Effector memory CD4-positive, alpha-beta T cell (primary cell): ENCODE measurements around the gene ATRIP.

Experiments used
- DNase-seq, 3 donors: peaks; one replicate each; pipeline ENCODE4 v3.0.0-alpha.2; 2020
- H3K27ac ChIP-seq: 2 replicates; pipeline ENCODE4 v1.7.0; 2013; ENCODE audit warnings: mild to moderate bottlenecking, low read length, moderate library complexity; ENCODE audit not compliant: insufficient read depth, poor library complexity, severe bottlenecking
- H3K27me3 ChIP-seq: replicated peaks from 2 replicates; pipeline ENCODE4 v1.7.0; 2013; ENCODE audit warnings: mild to moderate bottlenecking, low read length; ENCODE audit not compliant: insufficient read depth, control insufficient read depth, poor library complexity, severe bottlenecking
- H3K36me3 ChIP-seq: 2 replicates; pipeline ENCODE4 v1.7.0; 2013; ENCODE audit warnings: mild to moderate bottlenecking, low read length, moderate library complexity; ENCODE audit not compliant: control insufficient read depth, insufficient read depth
- H3K4me1 ChIP-seq: 2 replicates; pipeline ENCODE4 v1.7.0; 2013; ENCODE audit warnings: low read length, mild to moderate bottlenecking; ENCODE audit not compliant: control insufficient read depth, insufficient read depth, poor library complexity, severe bottlenecking
- H3K4me3 ChIP-seq: 2 replicates; pipeline ENCODE4 v1.7.0; 2013; ENCODE audit warnings: low read length, low read depth, mild to moderate bottlenecking; ENCODE audit not compliant: insufficient read depth, poor library complexity, severe bottlenecking
- H3K9me3 ChIP-seq: 2 replicates; pipeline ENCODE4 v1.7.0; 2013; ENCODE audit warnings: mild to moderate bottlenecking, low read length, moderate library complexity; ENCODE audit not compliant: control insufficient read depth

Gene ATRIP

GRCh38 chr3:48501196-48501595 lies 54.7 kb downstream of the ATRIP start:
- Histone ChIP-seq H3K9me3 (no peaks in the 10 kb centered on the region), H3K4me1 (peaks cover 28% of the 10 kb centered on the region), H3K36me3 (peaks cover 3% of the 10 kb centered on the region), H3K27me3 (no peaks in the 10 kb centered on the region), H3K4me3 (no peak overlapping the region), H3K27ac (no peak overlapping the region)
- no peak for DNase-seq

- H3K36me3 ChIP-seq = peaks cover 3% of the 10 kb centered on the region
- H3K4me1 ChIP-seq = peaks cover 35% of the 10 kb centered on the region
- no peaks in the 10 kb centered on the region for H3K27me3 ChIP-seq
- no peak overlapping the region for H3K27ac ChIP-seq
- H3K9me3 ChIP-seq = no peaks in the 10 kb centered on the region
- no peak overlapping the region for H3K4me3 ChIP-seq
- no peak for DNase-seq
Measured at GRCh38 chr3:48502121-48502520, 55.6 kb downstream of the ATRIP start.

- H3K36me3 ChIP-seq = peaks cover 3% of the 10 kb centered on the region
- peak overlapping the region; percentile 71 for H3K4me3 ChIP-seq
- no peak for DNase-seq
- H3K9me3 ChIP-seq = no peaks in the 10 kb centered on the region
- H3K27ac ChIP-seq = no peak overlapping the region
- peaks cover 41% of the 10 kb centered on the region for H3K4me1 ChIP-seq
- no peaks in the 10 kb centered on the region for H3K27me3 ChIP-seq
Measured at GRCh38 chr3:48502728-48503168, 56.2 kb downstream of the ATRIP start.

- Histone ChIP-seq H3K4me1 (peaks cover 44% of the 10 kb centered on the region), H3K4me3 (peak overlapping the region; percentile 71), H3K9me3 (no peaks in the 10 kb centered on the region), H3K36me3 (peaks cover 3% of the 10 kb centered on the region), H3K27me3 (no peaks in the 10 kb centered on the region), H3K27ac (peak overlapping the region; percentile 53)
- no peak for DNase-seq
Measured at GRCh38 chr3:48503401-48504050, 57.0 kb downstream of the ATRIP start.

GRCh38 chr3:48504051-48504946 lies 57.8 kb downstream of the ATRIP start, which contains the start of gene SHISA5:
SHISA5 (minus strand) TSS chr3:48504174; CDS start chr3:48504094, 80 bp downstream.
- H3K4me3 ChIP-seq = peak within 1 kb of the TSS; percentile 71
- H3K27ac ChIP-seq = peak within 1 kb of the TSS; percentile 53
- peak; percentile 19 to 46 (median 20) for DNase-seq
- no peaks in the 10 kb centered on the region for H3K27me3 ChIP-seq
- peaks cover 3% of the 10 kb centered on the region for H3K36me3 ChIP-seq
- no peaks in the 10 kb centered on the region for H3K9me3 ChIP-seq
- H3K4me1 ChIP-seq = peaks cover 44% of the 10 kb centered on the region

GRCh38 chr3:48505146-48505545 lies 58.6 kb downstream of the ATRIP start:
- no peak overlapping the region for H3K4me3 ChIP-seq
- H3K27ac ChIP-seq = no peak overlapping the region
- no peaks in the 10 kb centered on the region for H3K36me3 ChIP-seq
- no peaks in the 10 kb centered on the region for H3K27me3 ChIP-seq
- DNase-seq = no peak
- peaks cover 44% of the 10 kb centered on the region for H3K4me1 ChIP-seq
- no peaks in the 10 kb centered on the region for H3K9me3 ChIP-seq

- no peak for DNase-seq
- Histone ChIP-seq H3K4me1 (peaks cover 44% of the 10 kb centered on the region), H3K9me3 (no peaks in the 10 kb centered on the region), H3K27ac (peak overlapping the region; percentile 11), H3K27me3 (no peaks in the 10 kb centered on the region), H3K4me3 (no peak overlapping the region), H3K36me3 (no peaks in the 10 kb centered on the region)
Measured at GRCh38 chr3:48505968-48506504, 59.5 kb downstream of the ATRIP start.

- Histone ChIP-seq H3K4me1 (peaks cover 42% of the 10 kb centered on the region), H3K36me3 (no peaks in the 10 kb centered on the region), H3K27ac (peak overlapping the region; percentile 29), H3K4me3 (no peak overlapping the region), H3K9me3 (no peaks in the 10 kb centered on the region), H3K27me3 (no peaks in the 10 kb centered on the region)
- peak; percentile 58 to 67 (median 60) for DNase-seq
Measured at GRCh38 chr3:48507256-48508061, 60.9 kb downstream of the ATRIP start.

GRCh38 chr3:48511551-48511950 lies 65.0 kb downstream of the ATRIP start:
- Histone ChIP-seq H3K9me3 (no peaks in the 10 kb centered on the region), H3K36me3 (no peaks in the 10 kb centered on the region), H3K27me3 (no peaks in the 10 kb centered on the region), H3K4me3 (no peak overlapping the region), H3K4me1 (peaks cover 45% of the 10 kb centered on the region), H3K27ac (no peak overlapping the region)
- DNase-seq = no peak
